ENCODE measurements around the gene MRPS14.

The MRPS14 gene

GRCh38 chr1:174971466-174971865, 51.8 kb downstream of the MRPS14 start:
- Histone ChIP-seq H3K27ac (no peak overlapping the region), H3K9ac (ENCODE audit: insufficient read length) (no peak overlapping the region), H3K4me3 (no peak overlapping the region), H3K9me3 (ENCODE audit: low read depth, low read length) (no peaks in the 10 kb centered on the region), H3K36me3 (ENCODE audit: insufficient read depth, low read length) (no peaks in the 10 kb centered on the region)
- DNase-seq (ENCODE audit: low read depth, low spot score) = no peak
- TF ChIP-seq FOXP2 (optimal IDR thresholded peaks at IDR 0.05; ENCODE audit: control extremely low read depth, extremely low read length, insufficient read depth) (no peak), POLR2AphosphoS5 (IDR thresholded peaks at IDR 0.05; ENCODE audit: borderline replicate concordance, low read depth, low read length) (no peak), EZH2 (IDR thresholded peaks at IDR 0.05) (no peak)

GRCh38 chr1:174969977-174970376, 53.2 kb downstream of the MRPS14 start:
- no peaks in the 10 kb centered on the region for H3K36me3 ChIP-seq (ENCODE audit: insufficient read depth, low read length)
- H3K9ac ChIP-seq (ENCODE audit: insufficient read length) = no peak overlapping the region
- no peak overlapping the region for H3K4me3 ChIP-seq
- no peaks in the 10 kb centered on the region for H3K9me3 ChIP-seq (ENCODE audit: low read depth, low read length)
- DNase-seq (ENCODE audit: low read depth, low spot score) = no peak
- H3K27ac ChIP-seq = no peak overlapping the region
- TF ChIP-seq EZH2 (IDR thresholded peaks at IDR 0.05) (no peak), POLR2AphosphoS5 (IDR thresholded peaks at IDR 0.05; ENCODE audit: borderline replicate concordance, low read depth, low read length) (no peak), FOXP2 (optimal IDR thresholded peaks at IDR 0.05; ENCODE audit: control extremely low read depth, extremely low read length, insufficient read depth) (no peak)

DNA sequence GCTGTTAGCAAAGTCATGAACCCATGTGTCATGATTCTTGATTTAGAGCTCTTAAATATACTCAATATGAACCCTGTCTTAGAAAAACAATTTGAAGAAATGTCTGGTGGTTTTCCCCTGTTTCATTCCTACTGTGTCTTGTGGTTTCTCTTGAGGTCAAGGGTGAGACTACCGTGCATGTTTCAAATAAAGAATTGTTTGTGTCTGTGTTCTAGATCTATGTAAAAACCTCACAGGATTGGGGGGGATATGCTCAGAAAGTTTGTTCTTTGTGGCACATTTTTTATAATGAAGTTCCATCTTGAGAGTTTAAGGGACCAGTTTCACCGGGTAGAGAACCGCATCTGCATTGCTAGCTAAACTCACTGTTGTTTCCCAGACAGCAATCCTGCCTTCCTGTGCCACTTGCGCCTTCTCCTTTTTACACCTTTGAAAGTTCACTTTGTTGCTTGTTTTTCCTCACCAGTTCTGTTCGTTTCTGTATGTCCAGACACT, 54.4 kb downstream of the MRPS14 start:
- no peak overlapping the region for H3K4me3 ChIP-seq
- DNase-seq (ENCODE audit: low read depth, low spot score) = no peak
- no peaks in the 10 kb centered on the region for H3K36me3 ChIP-seq (ENCODE audit: insufficient read depth, low read length)
- H3K27ac ChIP-seq = no peak overlapping the region
- no peaks in the 10 kb centered on the region for H3K9me3 ChIP-seq (ENCODE audit: low read depth, low read length)
- no peak for TF ChIP-seq EZH2 (IDR thresholded peaks at IDR 0.05)
- no peak for TF ChIP-seq FOXP2 (optimal IDR thresholded peaks at IDR 0.05; ENCODE audit: control extremely low read depth, extremely low read length, insufficient read depth)
- TF ChIP-seq POLR2AphosphoS5 (IDR thresholded peaks at IDR 0.05; ENCODE audit: borderline replicate concordance, low read depth, low read length) = no peak
- H3K9ac ChIP-seq (ENCODE audit: insufficient read length) = no peak overlapping the region

GRCh38 chr1:174967845-174968705, 55.1 kb downstream of the MRPS14 start:
- Histone ChIP-seq H3K27ac (peak overlapping the region; percentile 1; the same call in 1 of the 2 replicates), H3K4me3 (no peak overlapping the region)

DNA sequence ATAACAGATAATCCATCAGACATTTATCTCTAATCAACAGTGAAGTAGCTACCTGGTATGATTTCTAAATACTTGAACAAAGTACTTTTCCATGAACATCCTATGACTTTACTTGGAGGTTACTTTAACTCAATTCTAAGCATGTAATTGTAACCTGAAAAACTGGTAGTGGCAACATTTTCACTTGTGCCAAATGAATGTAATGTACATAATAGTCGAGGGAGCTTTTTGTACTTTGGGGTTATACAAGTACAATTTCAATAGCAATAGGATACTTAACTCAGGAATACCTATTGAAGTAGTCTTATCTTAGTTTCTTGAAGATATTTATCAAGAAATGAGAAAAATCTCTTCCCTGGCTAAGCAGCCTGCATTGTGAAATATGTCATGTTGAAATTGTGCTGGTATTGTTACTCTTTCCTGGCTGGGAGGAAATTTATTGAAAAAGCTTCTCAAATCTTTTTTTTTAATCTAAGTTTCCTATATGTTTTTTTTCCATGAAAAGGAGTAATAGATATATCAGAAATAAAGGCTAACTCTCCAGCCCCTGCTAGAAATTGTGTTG, 57.1 kb downstream of the MRPS14 start:
- no peak for DNase-seq (ENCODE audit: low read depth, low spot score)
- Histone ChIP-seq H3K9ac (ENCODE audit: insufficient read length) (peak overlapping the region; percentile 35), H3K9me3 (ENCODE audit: low read depth, low read length) (no peaks in the 10 kb centered on the region), H3K27ac (peak overlapping the region; percentile 83), H3K36me3 (ENCODE audit: insufficient read depth, low read length) (no peaks in the 10 kb centered on the region), H3K4me3 (peak overlapping the region; percentile 59)
- TF ChIP-seq FOXP2 (optimal IDR thresholded peaks at IDR 0.05; ENCODE audit: control extremely low read depth, extremely low read length, insufficient read depth) (no peak), POLR2AphosphoS5 (IDR thresholded peaks at IDR 0.05; ENCODE audit: borderline replicate concordance, low read depth, low read length) (no peak), EZH2 (IDR thresholded peaks at IDR 0.05) (no peak)

More at GRCh38 chr1:174967845-174968705, 55.1 kb downstream of the MRPS14 start:
- Histone ChIP-seq H3K36me3 (ENCODE audit: insufficient read depth, low read length) (no peaks in the 10 kb centered on the region), H3K9me3 (ENCODE audit: low read depth, low read length) (no peaks in the 10 kb centered on the region), H3K9ac (ENCODE audit: insufficient read length) (no peak overlapping the region)
- TF ChIP-seq EZH2 (IDR thresholded peaks at IDR 0.05) (no peak), POLR2AphosphoS5 (IDR thresholded peaks at IDR 0.05; ENCODE audit: borderline replicate concordance, low read depth, low read length) (no peak), FOXP2 (optimal IDR thresholded peaks at IDR 0.05; ENCODE audit: control extremely low read depth, extremely low read length, insufficient read depth) (no peak)
- no peak for DNase-seq (ENCODE audit: low read depth, low spot score)

GRCh38 chr1:174965362-174966007, 57.7 kb downstream of the MRPS14 start:
- Histone ChIP-seq H3K9ac (ENCODE audit: insufficient read length) (peak overlapping the region; percentile 38), H3K4me3 (peak overlapping the region; percentile 59), H3K27ac (peak overlapping the region; percentile 83), H3K9me3 (ENCODE audit: low read depth, low read length) (no peaks in the 10 kb centered on the region), H3K36me3 (ENCODE audit: insufficient read depth, low read length) (no peaks in the 10 kb centered on the region)
- TF ChIP-seq EZH2 (IDR thresholded peaks at IDR 0.05) (no peak), FOXP2 (optimal IDR thresholded peaks at IDR 0.05; ENCODE audit: control extremely low read depth, extremely low read length, insufficient read depth) (no peak), POLR2AphosphoS5 (IDR thresholded peaks at IDR 0.05; ENCODE audit: borderline replicate concordance, low read depth, low read length) (no peak)
- DNase-seq (ENCODE audit: low read depth, low spot score) = no peak

GRCh38 chr1:174964972-174965361, 58.3 kb downstream of the MRPS14 start:
- Histone ChIP-seq H3K27ac (peak overlapping the region; percentile 83), H3K4me3 (peak overlapping the region; percentile 59), H3K9me3 (ENCODE audit: low read depth, low read length) (no peaks in the 10 kb centered on the region), H3K36me3 (ENCODE audit: insufficient read depth, low read length) (no peaks in the 10 kb centered on the region), H3K9ac (ENCODE audit: insufficient read length) (peak overlapping the region; percentile 38)
- no peak for DNase-seq (ENCODE audit: low read depth, low spot score)
- no peak for TF ChIP-seq POLR2AphosphoS5 (IDR thresholded peaks at IDR 0.05; ENCODE audit: borderline replicate concordance, low read depth, low read length)

Measured in SK-N-MC (cell line).